ENCODE data around the gene IKZF2. TPM values are rescaled to one million over a fixed set of nuclear protein-coding genes. Genes with fewer than 3 reads are reported as not detected.

The IKZF2 gene
- total and polyA plus RNA-seq, 2 experiments from 2014 or later: 2.6 to 10.1 TPM

DNA sequence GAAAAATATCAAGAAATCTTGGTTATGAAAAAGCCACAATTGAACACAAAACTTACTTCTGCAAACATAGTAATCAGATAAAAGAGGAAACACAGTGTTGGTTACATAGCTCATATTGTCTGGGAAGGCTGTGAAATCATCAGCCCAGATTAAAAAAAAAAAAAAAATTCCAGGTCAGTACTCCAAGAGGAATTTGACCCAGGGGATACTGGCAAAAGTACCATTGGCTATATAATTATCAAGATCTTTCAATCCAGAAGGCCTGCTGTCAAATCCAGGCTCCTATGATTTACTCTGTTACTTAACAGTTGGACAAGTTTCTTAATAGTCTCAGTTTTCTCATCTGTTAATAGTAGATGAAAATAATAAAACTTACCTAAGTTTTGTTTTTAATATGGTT lies 12.9 kb upstream of the IKZF2 start:
- ATAC-seq (no peak), DNase-seq (ENCODE audit: low spot score) (no peak)
- no peaks in the 10 kb centered on the region for H3K9me2 ChIP-seq (ENCODE audit: insufficient read depth)
- TF ChIP-seq, protein P1, sequence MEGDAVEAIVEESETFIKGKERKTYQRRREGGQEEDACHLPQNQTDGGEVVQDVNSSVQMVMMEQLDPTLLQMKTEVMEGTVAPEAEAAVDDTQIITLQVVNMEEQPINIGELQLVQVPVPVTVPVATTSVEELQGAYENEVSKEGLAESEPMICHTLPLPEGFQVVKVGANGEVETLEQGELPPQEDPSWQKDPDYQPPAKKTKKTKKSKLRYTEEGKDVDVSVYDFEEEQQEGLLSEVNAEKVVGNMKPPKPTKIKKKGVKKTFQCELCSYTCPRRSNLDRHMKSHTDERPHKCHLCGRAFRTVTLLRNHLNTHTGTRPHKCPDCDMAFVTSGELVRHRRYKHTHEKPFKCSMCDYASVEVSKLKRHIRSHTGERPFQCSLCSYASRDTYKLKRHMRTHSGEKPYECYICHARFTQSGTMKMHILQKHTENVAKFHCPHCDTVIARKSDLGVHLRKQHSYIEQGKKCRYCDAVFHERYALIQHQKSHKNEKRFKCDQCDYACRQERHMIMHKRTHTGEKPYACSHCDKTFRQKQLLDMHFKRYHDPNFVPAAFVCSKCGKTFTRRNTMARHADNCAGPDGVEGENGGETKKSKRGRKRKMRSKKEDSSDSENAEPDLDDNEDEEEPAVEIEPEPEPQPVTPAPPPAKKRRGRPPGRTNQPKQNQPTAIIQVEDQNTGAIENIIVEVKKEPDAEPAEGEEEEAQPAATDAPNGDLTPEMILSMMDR (conservative IDR thresholded peaks at IDR 0.05; ENCODE audit: low read depth in 2 of 2): no peak
- TF ChIP-seq CREB1 (CRISPR knock-in tag; IDR thresholded peaks at IDR 0.05; ENCODE audit: low read depth): no peak
- TF ChIP-seq EZH2phosphoT487 (IDR thresholded peaks at IDR 0.05; ENCODE audit: unreplicated experiment): no peak
- H3K4me1 ChIP-seq (ENCODE audit: insufficient read depth): no peaks in the 10 kb centered on the region
- H3K9me3 Mint-ChIP-seq: no peaks in the 10 kb centered on the region
- no peaks in the 10 kb centered on the region for H3K4me1 Mint-ChIP-seq
- H3K4me3 ChIP-seq: no peak overlapping the region
- H3K4me2 ChIP-seq: no peak overlapping the region
- H3F3A ChIP-seq (replicated peaks; ENCODE audit: low read depth): no peaks in the 10 kb centered on the region
- H3K36me3 ChIP-seq (ENCODE audit: insufficient read depth): no peaks in the 10 kb centered on the region
- no peaks in the 10 kb centered on the region for H3K79me2 ChIP-seq (replicated peaks; ENCODE audit: insufficient read depth)
- H3K27ac Mint-ChIP-seq: no peak overlapping the region
- no peaks in the 10 kb centered on the region for H4K20me1 ChIP-seq (replicated peaks; ENCODE audit: insufficient read depth)
- H3K27me3 Mint-ChIP-seq (ENCODE audit: insufficient read depth, low read depth, poor library complexity): no peaks in the 10 kb centered on the region
- H2AFZ ChIP-seq: no peak overlapping the region
- no peak overlapping the region for H3K4me3 Mint-ChIP-seq
- H3K27ac ChIP-seq (ENCODE audit: low read depth): no peak overlapping the region
- H3K27me3 ChIP-seq (ENCODE audit: insufficient read depth): no peaks in the 10 kb centered on the region
- no peaks in the 10 kb centered on the region for H3K36me3 Mint-ChIP-seq (ENCODE audit: low read depth)

DNA sequence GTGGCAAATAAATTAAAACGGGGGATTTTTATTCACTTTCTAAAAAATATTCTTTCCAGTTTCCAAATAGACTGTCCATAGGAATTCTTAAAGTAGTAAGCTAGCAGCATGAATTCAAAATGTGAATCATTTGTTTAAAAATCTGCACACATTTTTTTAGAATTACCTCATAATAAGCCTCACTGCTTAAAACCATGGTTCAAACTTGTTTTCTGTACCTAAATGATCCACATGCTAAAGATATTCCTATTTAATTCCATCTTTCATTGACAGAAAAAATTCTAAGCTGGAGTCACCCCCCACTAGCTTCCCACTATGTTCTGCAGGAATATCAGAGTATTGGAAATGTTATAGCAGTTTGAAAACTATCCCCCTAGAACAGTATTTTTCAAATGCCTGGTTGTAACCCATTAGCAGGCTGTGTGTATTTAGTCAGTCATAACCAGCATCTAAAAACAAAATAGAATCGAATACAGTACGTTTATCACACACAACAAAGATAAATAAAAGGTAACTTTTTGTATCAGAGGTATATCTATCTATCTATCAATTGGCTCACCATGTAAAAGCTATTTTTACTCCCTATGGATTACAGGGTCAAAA lies 11.2 kb upstream of the IKZF2 start:
- Mint-ChIP-seq H3K27ac (no peak overlapping the region), H3K4me1 (no peaks in the 10 kb centered on the region), H3K27me3 (ENCODE audit: insufficient read depth, low read depth, poor library complexity) (no peaks in the 10 kb centered on the region), H3K4me3 (no peak overlapping the region), H3K36me3 (ENCODE audit: low read depth) (no peaks in the 10 kb centered on the region), H3K9me3 (no peaks in the 10 kb centered on the region)
- DNase-seq (ENCODE audit: low spot score): no peak
- no peak for ATAC-seq
- no peaks in the 10 kb centered on the region for H3K36me3 ChIP-seq (ENCODE audit: insufficient read depth)
- no peak overlapping the region for H2AFZ ChIP-seq
- H3K4me2 ChIP-seq: no peak overlapping the region
- no peak overlapping the region for H3K27ac ChIP-seq (ENCODE audit: low read depth)
- H4K20me1 ChIP-seq (replicated peaks; ENCODE audit: insufficient read depth): no peaks in the 10 kb centered on the region
- H3K9me2 ChIP-seq (ENCODE audit: insufficient read depth): no peaks in the 10 kb centered on the region
- H3F3A ChIP-seq (replicated peaks; ENCODE audit: low read depth): no peaks in the 10 kb centered on the region
- H3K4me3 ChIP-seq: no peak overlapping the region
- no peaks in the 10 kb centered on the region for H3K4me1 ChIP-seq (ENCODE audit: insufficient read depth)
- no peaks in the 10 kb centered on the region for H3K27me3 ChIP-seq (ENCODE audit: insufficient read depth)
- no peaks in the 10 kb centered on the region for H3K79me2 ChIP-seq (replicated peaks; ENCODE audit: insufficient read depth)
- TF ChIP-seq, protein P2, sequence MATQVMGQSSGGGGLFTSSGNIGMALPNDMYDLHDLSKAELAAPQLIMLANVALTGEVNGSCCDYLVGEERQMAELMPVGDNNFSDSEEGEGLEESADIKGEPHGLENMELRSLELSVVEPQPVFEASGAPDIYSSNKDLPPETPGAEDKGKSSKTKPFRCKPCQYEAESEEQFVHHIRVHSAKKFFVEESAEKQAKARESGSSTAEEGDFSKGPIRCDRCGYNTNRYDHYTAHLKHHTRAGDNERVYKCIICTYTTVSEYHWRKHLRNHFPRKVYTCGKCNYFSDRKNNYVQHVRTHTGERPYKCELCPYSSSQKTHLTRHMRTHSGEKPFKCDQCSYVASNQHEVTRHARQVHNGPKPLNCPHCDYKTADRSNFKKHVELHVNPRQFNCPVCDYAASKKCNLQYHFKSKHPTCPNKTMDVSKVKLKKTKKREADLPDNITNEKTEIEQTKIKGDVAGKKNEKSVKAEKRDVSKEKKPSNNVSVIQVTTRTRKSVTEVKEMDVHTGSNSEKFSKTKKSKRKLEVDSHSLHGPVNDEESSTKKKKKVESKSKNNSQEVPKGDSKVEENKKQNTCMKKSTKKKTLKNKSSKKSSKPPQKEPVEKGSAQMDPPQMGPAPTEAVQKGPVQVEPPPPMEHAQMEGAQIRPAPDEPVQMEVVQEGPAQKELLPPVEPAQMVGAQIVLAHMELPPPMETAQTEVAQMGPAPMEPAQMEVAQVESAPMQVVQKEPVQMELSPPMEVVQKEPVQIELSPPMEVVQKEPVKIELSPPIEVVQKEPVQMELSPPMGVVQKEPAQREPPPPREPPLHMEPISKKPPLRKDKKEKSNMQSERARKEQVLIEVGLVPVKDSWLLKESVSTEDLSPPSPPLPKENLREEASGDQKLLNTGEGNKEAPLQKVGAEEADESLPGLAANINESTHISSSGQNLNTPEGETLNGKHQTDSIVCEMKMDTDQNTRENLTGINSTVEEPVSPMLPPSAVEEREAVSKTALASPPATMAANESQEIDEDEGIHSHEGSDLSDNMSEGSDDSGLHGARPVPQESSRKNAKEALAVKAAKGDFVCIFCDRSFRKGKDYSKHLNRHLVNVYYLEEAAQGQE (IDR thresholded peaks at IDR 0.05; ENCODE audit: unreplicated experiment): no peak
- no peak for TF ChIP-seq POLR2AphosphoS5 (IDR thresholded peaks at IDR 0.05; ENCODE audit: low read depth)
- TF ChIP-seq ZNF331 (CRISPR knock-in tag; IDR thresholded peaks at IDR 0.05; ENCODE audit: low read depth): no peak
- no peak for TF ChIP-seq EZH2phosphoT487 (IDR thresholded peaks at IDR 0.05; ENCODE audit: unreplicated experiment)
- TF ChIP-seq EZH2 (IDR thresholded peaks at IDR 0.05; ENCODE audit: low read depth, unreplicated experiment): no peak
- no peak for TF ChIP-seq STAT1 (IDR thresholded peaks at IDR 0.05; ENCODE audit: unreplicated experiment)
- TF ChIP-seq CREB1 (CRISPR knock-in tag; IDR thresholded peaks at IDR 0.05; ENCODE audit: low read depth): no peak
- TF ChIP-seq ZNF114 (CRISPR knock-in tag; IDR thresholded peaks at IDR 0.05): no peak
- TF ChIP-seq, protein P3, sequence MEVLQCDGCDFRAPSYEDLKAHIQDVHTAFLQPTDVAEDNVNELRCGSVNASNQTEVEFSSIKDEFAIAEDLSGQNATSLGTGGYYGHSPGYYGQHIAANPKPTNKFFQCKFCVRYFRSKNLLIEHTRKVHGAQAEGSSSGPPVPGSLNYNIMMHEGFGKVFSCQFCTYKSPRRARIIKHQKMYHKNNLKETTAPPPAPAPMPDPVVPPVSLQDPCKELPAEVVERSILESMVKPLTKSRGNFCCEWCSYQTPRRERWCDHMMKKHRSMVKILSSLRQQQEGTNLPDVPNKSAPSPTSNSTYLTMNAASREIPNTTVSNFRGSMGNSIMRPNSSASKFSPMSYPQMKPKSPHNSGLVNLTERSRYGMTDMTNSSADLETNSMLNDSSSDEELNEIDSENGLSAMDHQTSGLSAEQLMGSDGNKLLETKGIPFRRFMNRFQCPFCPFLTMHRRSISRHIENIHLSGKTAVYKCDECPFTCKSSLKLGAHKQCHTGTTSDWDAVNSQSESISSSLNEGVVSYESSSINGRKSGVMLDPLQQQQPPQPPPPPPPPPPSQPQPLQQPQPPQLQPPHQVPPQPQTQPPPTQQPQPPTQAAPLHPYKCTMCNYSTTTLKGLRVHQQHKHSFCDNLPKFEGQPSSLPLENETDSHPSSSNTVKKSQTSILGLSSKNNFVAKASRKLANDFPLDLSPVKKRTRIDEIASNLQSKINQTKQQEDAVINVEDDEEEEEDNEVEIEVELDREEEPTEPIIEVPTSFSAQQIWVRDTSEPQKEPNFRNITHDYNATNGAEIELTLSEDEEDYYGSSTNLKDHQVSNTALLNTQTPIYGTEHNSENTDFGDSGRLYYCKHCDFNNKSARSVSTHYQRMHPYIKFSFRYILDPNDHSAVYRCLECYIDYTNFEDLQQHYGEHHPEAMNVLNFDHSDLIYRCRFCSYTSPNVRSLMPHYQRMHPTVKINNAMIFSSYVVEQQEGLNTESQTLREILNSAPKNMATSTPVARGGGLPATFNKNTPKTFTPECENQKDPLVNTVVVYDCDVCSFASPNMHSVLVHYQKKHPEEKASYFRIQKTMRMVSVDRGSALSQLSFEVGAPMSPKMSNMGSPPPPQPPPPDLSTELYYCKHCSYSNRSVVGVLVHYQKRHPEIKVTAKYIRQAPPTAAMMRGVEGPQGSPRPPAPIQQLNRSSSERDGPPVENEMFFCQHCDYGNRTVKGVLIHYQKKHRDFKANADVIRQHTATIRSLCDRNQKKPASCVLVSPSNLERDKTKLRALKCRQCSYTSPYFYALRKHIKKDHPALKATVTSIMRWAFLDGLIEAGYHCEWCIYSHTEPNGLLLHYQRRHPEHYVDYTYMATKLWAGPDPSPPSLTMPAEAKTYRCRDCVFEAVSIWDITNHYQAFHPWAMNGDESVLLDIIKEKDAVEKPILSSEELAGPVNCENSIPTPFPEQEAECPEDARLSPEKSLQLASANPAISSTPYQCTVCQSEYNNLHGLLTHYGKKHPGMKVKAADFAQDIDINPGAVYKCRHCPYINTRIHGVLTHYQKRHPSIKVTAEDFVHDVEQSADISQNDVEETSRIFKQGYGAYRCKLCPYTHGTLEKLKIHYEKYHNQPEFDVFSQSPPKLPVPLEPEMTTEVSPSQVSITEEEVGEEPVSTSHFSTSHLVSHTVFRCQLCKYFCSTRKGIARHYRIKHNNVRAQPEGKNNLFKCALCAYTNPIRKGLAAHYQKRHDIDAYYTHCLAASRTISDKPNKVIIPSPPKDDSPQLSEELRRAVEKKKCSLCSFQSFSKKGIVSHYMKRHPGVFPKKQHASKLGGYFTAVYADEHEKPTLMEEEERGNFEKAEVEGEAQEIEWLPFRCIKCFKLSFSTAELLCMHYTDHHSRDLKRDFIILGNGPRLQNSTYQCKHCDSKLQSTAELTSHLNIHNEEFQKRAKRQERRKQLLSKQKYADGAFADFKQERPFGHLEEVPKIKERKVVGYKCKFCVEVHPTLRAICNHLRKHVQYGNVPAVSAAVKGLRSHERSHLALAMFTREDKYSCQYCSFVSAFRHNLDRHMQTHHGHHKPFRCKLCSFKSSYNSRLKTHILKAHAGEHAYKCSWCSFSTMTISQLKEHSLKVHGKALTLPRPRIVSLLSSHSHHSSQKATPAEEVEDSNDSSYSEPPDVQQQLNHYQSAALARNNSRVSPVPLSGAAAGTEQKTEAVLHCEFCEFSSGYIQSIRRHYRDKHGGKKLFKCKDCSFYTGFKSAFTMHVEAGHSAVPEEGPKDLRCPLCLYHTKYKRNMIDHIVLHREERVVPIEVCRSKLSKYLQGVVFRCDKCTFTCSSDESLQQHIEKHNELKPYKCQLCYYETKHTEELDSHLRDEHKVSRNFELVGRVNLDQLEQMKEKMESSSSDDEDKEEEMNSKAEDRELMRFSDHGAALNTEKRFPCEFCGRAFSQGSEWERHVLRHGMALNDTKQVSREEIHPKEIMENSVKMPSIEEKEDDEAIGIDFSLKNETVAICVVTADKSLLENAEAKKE (CRISPR knock-in tag; IDR thresholded peaks at IDR 0.05): no peak
